Panc1 (cell line): ENCODE results near the gene ARHGAP12. TPM values are rescaled to one million over a fixed set of nuclear protein-coding genes. Genes with fewer than 3 reads are reported as not detected.

ENCODE experiments used
- ATAC-seq: fragments of 200-7000 bp; cut with Tn5 transposase; 2 replicates; pipeline ENCODE4 v1.9.1; 2020; ENCODE audit warnings: mild to moderate bottlenecking, moderate library complexity
- BruUV-seq: library from RNA; stranded (reverse); fragments of 400-500 nt; replicated peaks from 2 replicates; lab custom pipeline; 2021; lab: Mats Ljungman, UMichigan
- CTCF ChIA-PET: fragments of 300-600 bp; sonication (Branson Sonifier 250); formaldehyde crosslinking; loops from one replicate; lab custom pipeline; 2022; ENCODE audit warnings: antibody characterized with exemption; lab: Charles Lee
- POLR2A ChIA-PET: fragments of 300-600 bp; sonication (Branson Sonifier 250); formaldehyde crosslinking; loops from one replicate; lab custom pipeline; 2022; ENCODE audit warnings: antibody characterized with exemption; lab: Charles Lee
- DNase-seq: peaks from one replicate; pipeline ENCODE4 v3.0.0-alpha.2; 2010; ENCODE audit warnings: low read depth, low spot score
- H3K27ac ChIP-seq: 2 replicates; pipeline ENCODE4 v1.5.1; 2011; ENCODE audit warnings: mild to moderate bottlenecking, low read length, inconsistent platforms
- H3K27me3 ChIP-seq: fragments of 200-500 bp; sonication (Bioruptor generic); 2 replicates; pipeline ENCODE4 v1.6.0; 2014; ENCODE audit warnings: low read length, inconsistent platforms; ENCODE audit not compliant: control insufficient read depth, insufficient read depth
- H3K36me3 ChIP-seq: fragments of 200-500 bp; sonication (Bioruptor generic); 2 replicates; pipeline ENCODE4 v1.5.1; 2014; ENCODE audit warnings: inconsistent platforms, mild to moderate bottlenecking, low read length, moderate library complexity; ENCODE audit not compliant: control insufficient read depth, insufficient read depth
- H3K4me1 ChIP-seq: 2 replicates; pipeline ENCODE4 v1.5.1; 2011; ENCODE audit warnings: inconsistent platforms, mild to moderate bottlenecking, low read length, moderate library complexity; ENCODE audit not compliant: control insufficient read depth, insufficient read depth
- H3K4me3 ChIP-seq, 2 experiments: 2 replicates each; pipeline ENCODE4 v1.5.1; 2011 to 2012; ENCODE audit warnings: low read depth in 2 of 2, low read length in 2 of 2, mild to moderate bottlenecking in 2 of 2, inconsistent platforms in 1 of 2, moderate library complexity in 1 of 2
- H3K9me3 ChIP-seq: fragments of 200-500 bp; sonication (Bioruptor generic); 2 replicates; pipeline ENCODE4 v1.5.1; 2014; ENCODE audit warnings: low read depth, mild to moderate bottlenecking, inconsistent platforms, low read length, moderate library complexity; ENCODE audit not compliant: control insufficient read depth, insufficient read depth
- CTCF ChIP-seq: fragments of 450-650 bp; IDR thresholded peaks from 2 replicates; pipeline ENCODE4 v1.5.1; 2017; ENCODE audit warnings: mild to moderate bottlenecking
- POLR2AphosphoS5 ChIP-seq: IDR thresholded peaks from 2 replicates; pipeline ENCODE4 v1.6.1; 2012; ENCODE audit warnings: mild to moderate bottlenecking, low read depth, low read length, moderate library complexity
- REST ChIP-seq, 2 experiments: IDR thresholded peaks; 2 replicates each; pipeline ENCODE4 v1.6.1; 2011 to 2012; ENCODE audit warnings: low read depth in 2 of 2, control low read depth in 1 of 2, low read length in 1 of 2, mild to moderate bottlenecking in 1 of 2, moderate library complexity in 1 of 2; ENCODE audit not compliant: insufficient read depth in 1 of 2
- SIN3A ChIP-seq: IDR thresholded peaks from 2 replicates; pipeline ENCODE4 v1.6.1; 2012; ENCODE audit warnings: low read depth, mild to moderate bottlenecking, low read length, moderate library complexity, borderline replicate concordance; ENCODE audit not compliant: insufficient read depth
- TCF7L2 ChIP-seq: IDR thresholded peaks from 2 replicates; pipeline ENCODE4 v1.6.1; 2011; ENCODE audit warnings: mild to moderate bottlenecking, low read depth, low read length, inconsistent platforms
- in situ Hi-C: cut with HindIII; loops from 2 replicates; pipeline ENCODE4 v1.10.0; 2016; ENCODE audit warnings: low sequenced_read_pairs, low pct_unique_long_range_greater_than_20kb
- intact Hi-C: fragments of 100-400 bp; cut with micrococcal nuclease; formaldehyde crosslinking; loops from one replicate; pipeline ENCODE4 v1.10.0; 2022; ENCODE audit not compliant: unreplicated experiment
- total RNA-seq: library from RNA; stranded (reverse); gene quantifications from one replicate; pipeline ENCODE4 v1.2.1, GENCODE V29; 2021; ENCODE audit not compliant: unreplicated experiment

Gene ARHGAP12
- total RNA-seq, 1 experiment from 2014 or later: 22.9 TPM

- DNase-seq: no peak
Measured at GRCh38 chr10:31789555-31789954, 139.1 kb downstream of the ARHGAP12 start.

GRCh38 chr10:31782701-31783100, 145.9 kb downstream of the ARHGAP12 start:
- H3K36me3 ChIP-seq: no peaks in the 10 kb centered on the region
- no peak overlapping the region for H3K27ac ChIP-seq
- DNase-seq (no peak), ATAC-seq (no peak)
- H3K4me1 ChIP-seq: no peaks in the 10 kb centered on the region
- ChIA-PET CTCF (no interaction called here), POLR2A (no interaction called here)
- TF ChIP-seq SIN3A (no peak), CTCF (no peak), TCF7L2 (no peak), REST (IDR thresholded peaks at IDR 0.05; ENCODE audit: insufficient read depth in 1 of 2, low read depth in 2 of 2, low read length in 1 of 2) (no peak), POLR2AphosphoS5 (no peak)
- no peaks in the 10 kb centered on the region for H3K27me3 ChIP-seq
- H3K9me3 ChIP-seq: no peaks in the 10 kb centered on the region
- in situ Hi-C loops: no loop called here
- intact Hi-C loops: no loop called here
- no TSS peak for BruUV-seq
- no peak overlapping the region for H3K4me3 ChIP-seq

More at GRCh38 chr10:31789555-31789954, 139.1 kb downstream of the ARHGAP12 start:
- Histone ChIP-seq H3K27me3 (no peaks in the 10 kb centered on the region), H3K4me3 (no peak overlapping the region), H3K27ac (no peak overlapping the region), H3K36me3 (no peaks in the 10 kb centered on the region), H3K4me1 (no peaks in the 10 kb centered on the region), H3K9me3 (peaks cover 3% of the 10 kb centered on the region; the same call in 1 of the 2 replicates)
- TF ChIP-seq POLR2AphosphoS5: no peak
- ChIA-PET CTCF (no interaction called here), POLR2A (no interaction called here)
- intact Hi-C loops (no loop called here), in situ Hi-C loops (no loop called here)
- ATAC-seq: no peak
- no TSS peak for BruUV-seq

GRCh38 chr10:31780717-31781116, 147.9 kb downstream of the ARHGAP12 start:
- POLR2A ChIA-PET: no interaction called here
- intact Hi-C loops: no loop called here

More at GRCh38 chr10:31780717-31781116, 147.9 kb downstream of the ARHGAP12 start:
- DNase-seq (no peak), ATAC-seq (no peak)
- CTCF ChIA-PET: no interaction called here
- no TSS peak for BruUV-seq
- in situ Hi-C loops: no loop called here
- H3K9me3 ChIP-seq: no peaks in the 10 kb centered on the region
- no peak overlapping the region for H3K4me3 ChIP-seq
- no peaks in the 10 kb centered on the region for H3K4me1 ChIP-seq
- no peak overlapping the region for H3K27ac ChIP-seq
- no peaks in the 10 kb centered on the region for H3K27me3 ChIP-seq
- no peaks in the 10 kb centered on the region for H3K36me3 ChIP-seq
- no peak for TF ChIP-seq TCF7L2
- no peak for TF ChIP-seq POLR2AphosphoS5
- no peak for TF ChIP-seq SIN3A
- TF ChIP-seq CTCF: no peak
- no peak for TF ChIP-seq REST (IDR thresholded peaks at IDR 0.05; ENCODE audit: insufficient read depth in 1 of 2, low read depth in 2 of 2, low read length in 1 of 2)
